ENCODE data around the gene PGRMC2. TPM values are rescaled to one million over a fixed set of nuclear protein-coding genes. Genes with fewer than 3 reads are reported as not detected.

Gene PGRMC2
- total RNA-seq, 1 donor from 2014 or later: 28.2 TPM

DNA sequence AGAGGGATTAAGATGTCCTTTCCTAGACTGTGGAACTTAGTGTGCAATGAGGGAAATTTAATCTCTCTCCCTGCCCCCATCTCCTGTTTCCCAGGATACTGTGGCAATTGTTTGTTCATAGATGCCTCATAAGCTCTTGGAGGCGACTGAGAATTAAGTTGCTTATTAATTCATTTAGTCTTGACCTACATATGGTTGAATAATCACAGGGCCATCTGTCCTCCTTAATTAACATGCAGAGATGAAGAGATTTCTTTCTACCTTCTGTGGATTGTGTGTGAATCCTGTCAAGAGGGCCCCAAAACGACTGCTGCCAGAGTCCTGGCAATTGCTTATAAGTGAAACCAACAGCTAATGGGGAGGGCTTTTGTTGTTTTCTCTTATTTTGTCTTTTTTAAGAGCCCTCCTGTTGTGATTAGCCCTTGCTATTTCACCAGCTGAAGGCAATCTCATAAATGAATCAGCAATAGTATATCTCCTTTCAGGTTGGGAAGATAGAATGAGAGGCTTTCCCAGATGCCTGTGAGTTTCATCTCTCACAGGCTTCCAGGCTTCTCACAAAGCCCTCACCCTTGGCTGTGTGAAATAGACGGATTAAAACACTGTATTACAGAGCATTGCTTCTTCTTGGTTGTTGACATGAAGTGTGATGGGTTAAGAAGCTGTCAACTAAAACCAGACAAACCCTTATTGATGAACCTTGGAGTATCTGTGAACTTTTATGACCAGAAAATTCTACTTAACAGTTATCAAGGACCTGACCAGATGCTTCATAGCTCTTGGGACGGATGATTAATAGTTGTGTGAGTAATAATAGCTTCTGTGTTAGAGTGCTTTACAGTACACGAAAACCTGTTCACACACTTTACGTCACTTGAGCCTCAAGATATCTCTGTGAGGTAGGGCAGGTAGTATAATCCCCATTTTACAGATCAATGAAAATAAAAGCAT lies 58.5 kb downstream of the PGRMC2 start:
- Histone ChIP-seq H3K9me3 (ENCODE audit: control insufficient read depth in 3 of 3, low read length in 3 of 3) (no peaks in the 10 kb centered on the region), H3K4me3 (ENCODE audit: low read length in 3 of 3) (no peak overlapping the region), H3K9ac (ENCODE audit: low read depth in 1 of 3, low read length in 3 of 3) (no peak overlapping the region), H3K27ac (ENCODE audit: low read depth, low read length) (no peak overlapping the region), H3K4me1 (ENCODE audit: control insufficient read depth in 3 of 3, insufficient read depth in 3 of 3, low read length in 3 of 3) (peaks cover 0 to 3% (median 0%) of the 10 kb centered on the region in 3 donors), H3K36me3 (ENCODE audit: control insufficient read depth in 3 of 3, insufficient read depth in 3 of 3, low read length in 3 of 3) (no peaks in the 10 kb centered on the region), H3K27me3 (ENCODE audit: control insufficient read depth in 3 of 3, insufficient read depth in 3 of 3, low read length in 3 of 3) (no peaks in the 10 kb centered on the region)

GRCh38 chr4:128227991-128228571 lies 59.5 kb downstream of the PGRMC2 start:
- no peak overlapping the region for H3K9ac ChIP-seq (ENCODE audit: low read depth in 1 of 3, low read length in 3 of 3)
- peaks cover 0 to 3% (median 0%) of the 10 kb centered on the region in 3 donors for H3K4me1 ChIP-seq (ENCODE audit: control insufficient read depth in 3 of 3, insufficient read depth in 3 of 3, low read length in 3 of 3)

DNA sequence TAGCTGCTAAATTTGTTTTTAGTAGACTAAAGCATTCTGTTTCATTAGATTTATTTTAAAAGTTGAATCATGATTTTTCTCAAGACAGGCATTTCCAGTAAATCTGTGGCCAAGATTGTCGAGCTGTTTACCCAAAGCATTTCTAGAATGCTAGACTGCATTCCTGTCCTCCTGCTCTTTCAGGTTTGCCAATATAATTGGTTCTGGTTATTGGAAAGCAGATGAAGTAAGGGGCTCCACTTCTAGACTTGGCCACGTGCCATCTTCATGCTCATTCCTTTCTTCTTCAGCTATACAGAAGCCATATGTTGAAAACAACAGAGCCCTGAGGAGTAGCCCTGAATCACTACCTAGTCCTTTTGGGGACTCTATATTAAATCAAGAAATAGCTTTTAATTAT lies 62.5 kb downstream of the PGRMC2 start:
- Histone ChIP-seq H3K9me3 (ENCODE audit: control insufficient read depth in 3 of 3, low read length in 3 of 3) (no peaks in the 10 kb centered on the region), H3K27ac (ENCODE audit: low read depth, low read length) (no peak overlapping the region), H3K27me3 (ENCODE audit: control insufficient read depth in 3 of 3, insufficient read depth in 3 of 3, low read length in 3 of 3) (no peaks in the 10 kb centered on the region), H3K36me3 (ENCODE audit: control insufficient read depth in 3 of 3, insufficient read depth in 3 of 3, low read length in 3 of 3) (no peaks in the 10 kb centered on the region), H3K4me3 (ENCODE audit: low read length in 3 of 3) (no peak overlapping the region), H3K9ac (ENCODE audit: low read depth in 1 of 3, low read length in 3 of 3) (no peak overlapping the region), H3K4me1 (ENCODE audit: control insufficient read depth in 3 of 3, insufficient read depth in 3 of 3, low read length in 3 of 3) (peaks cover 0 to 3% (median 0%) of the 10 kb centered on the region in 3 donors)

More at GRCh38 chr4:128227991-128228571, 59.5 kb downstream of the PGRMC2 start:
- H3K27ac ChIP-seq (ENCODE audit: low read depth, low read length): no peak overlapping the region
- no peak overlapping the region for H3K4me3 ChIP-seq (ENCODE audit: low read length in 3 of 3)
- H3K27me3 ChIP-seq (ENCODE audit: control insufficient read depth in 3 of 3, insufficient read depth in 3 of 3, low read length in 3 of 3): no peaks in the 10 kb centered on the region
- H3K9me3 ChIP-seq (ENCODE audit: control insufficient read depth in 3 of 3, low read length in 3 of 3): no peaks in the 10 kb centered on the region
- no peaks in the 10 kb centered on the region for H3K36me3 ChIP-seq (ENCODE audit: control insufficient read depth in 3 of 3, insufficient read depth in 3 of 3, low read length in 3 of 3)

- Histone ChIP-seq H3K27me3 (ENCODE audit: control insufficient read depth in 3 of 3, insufficient read depth in 3 of 3, low read length in 3 of 3) (no peaks in the 10 kb centered on the region), H3K4me3 (ENCODE audit: low read length in 3 of 3) (no peak overlapping the region), H3K9ac (ENCODE audit: low read depth in 1 of 3, low read length in 3 of 3) (no peak overlapping the region), H3K9me3 (ENCODE audit: control insufficient read depth in 3 of 3, low read length in 3 of 3) (no peaks in the 10 kb centered on the region), H3K27ac (ENCODE audit: low read depth, low read length) (no peak overlapping the region), H3K36me3 (ENCODE audit: control insufficient read depth in 3 of 3, insufficient read depth in 3 of 3, low read length in 3 of 3) (no peaks in the 10 kb centered on the region), H3K4me1 (ENCODE audit: control insufficient read depth in 3 of 3, insufficient read depth in 3 of 3, low read length in 3 of 3) (no peaks in the 10 kb centered on the region)
Observed at GRCh38 chr4:128221586-128221985, 66.0 kb downstream of the PGRMC2 start.

DNA sequence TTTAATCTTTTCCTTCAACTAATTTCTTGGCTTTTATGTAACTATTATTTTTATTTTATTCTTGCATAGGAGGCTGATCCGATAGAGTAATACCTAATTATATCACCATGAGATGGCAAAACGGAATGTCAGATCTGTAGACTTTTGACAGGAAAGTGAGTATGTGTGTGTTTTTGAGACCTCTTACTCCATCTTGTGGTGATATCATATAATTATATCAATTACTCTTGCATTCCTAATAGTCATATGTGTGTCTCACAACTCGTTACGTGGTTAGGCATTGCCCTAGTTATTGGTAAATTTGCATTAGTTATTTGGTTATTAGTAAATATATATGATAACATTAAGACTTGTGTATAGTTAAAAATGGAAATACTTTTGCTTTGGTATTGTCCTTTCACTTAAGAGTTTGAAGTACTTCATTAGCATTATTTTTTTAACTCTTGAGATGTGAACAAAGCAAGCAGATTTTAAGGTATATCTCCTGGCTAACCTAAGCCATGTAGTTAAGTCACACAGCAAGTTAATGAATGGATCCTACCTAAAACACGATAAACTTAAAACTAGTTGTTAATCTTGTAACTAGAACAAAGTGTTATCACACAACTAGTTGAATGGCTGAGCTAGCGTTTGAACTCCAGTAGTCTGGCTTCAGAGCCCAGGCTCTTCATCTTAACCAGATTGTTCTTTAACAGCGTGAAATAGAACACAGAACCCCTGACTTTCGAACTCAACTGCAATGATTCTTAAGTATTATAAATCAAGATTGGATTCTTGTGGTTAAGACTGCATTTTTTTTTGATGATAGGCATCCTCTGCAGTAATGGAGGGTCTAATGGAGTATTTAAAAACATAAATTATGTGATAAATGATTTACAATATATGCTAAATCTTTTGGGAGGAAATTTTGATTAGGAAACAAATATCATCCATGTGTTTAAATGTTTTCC lies 67.1 kb downstream of the PGRMC2 start:
- Histone ChIP-seq H3K4me3 (ENCODE audit: low read length in 3 of 3) (no peak overlapping the region), H3K4me1 (ENCODE audit: control insufficient read depth in 3 of 3, insufficient read depth in 3 of 3, low read length in 3 of 3) (no peaks in the 10 kb centered on the region), H3K36me3 (ENCODE audit: control insufficient read depth in 3 of 3, insufficient read depth in 3 of 3, low read length in 3 of 3) (no peaks in the 10 kb centered on the region), H3K9me3 (ENCODE audit: control insufficient read depth in 3 of 3, low read length in 3 of 3) (no peaks in the 10 kb centered on the region), H3K9ac (ENCODE audit: low read depth in 1 of 3, low read length in 3 of 3) (no peak overlapping the region), H3K27ac (ENCODE audit: low read depth, low read length) (no peak overlapping the region), H3K27me3 (ENCODE audit: control insufficient read depth in 3 of 3, insufficient read depth in 3 of 3, low read length in 3 of 3) (no peaks in the 10 kb centered on the region)

Other genes starting within 250 kb of the PGRMC2 start
- 32.9 TPM for gene LARP1B, start 226.5 kb downstream of the PGRMC2 start, total RNA-seq

Measured in skeletal muscle tissue (tissue), 4 donors.